Measurements from ENCODE around the gene TNN. TPM values are rescaled to one million over a fixed set of nuclear protein-coding genes. Genes with fewer than 3 reads are reported as not detected.

The TNN gene
- total RNA-seq, 1 experiment from 2014 or later = not detected

GRCh38 chr1:175073633-175074032 lies 6.0 kb downstream of the TNN start:
- no peaks in the 10 kb centered on the region for H3K36me3 ChIP-seq (ENCODE audit: control insufficient read depth, insufficient read depth, low read length)
- H3K4me1 ChIP-seq = no peaks in the 10 kb centered on the region
- no peak overlapping the region for H3K4me3 ChIP-seq (ENCODE audit: low read depth, low read length)
- CTCF ChIA-PET = no interaction called here
- Mint-ChIP-seq H3K36me3 (ENCODE audit: insufficient read depth, unreplicated experiment) (no peaks in the 10 kb centered on the region), H3K4me1 (ENCODE audit: low read depth, unreplicated experiment) (no peaks in the 10 kb centered on the region), H3K9me3 (ENCODE audit: unreplicated experiment) (no peaks in the 10 kb centered on the region), H3K27me3 (ENCODE audit: insufficient read depth, unreplicated experiment) (peaks cover 5% of the 10 kb centered on the region), H3K4me3 (ENCODE audit: unreplicated experiment) (no peak overlapping the region), H3K27ac (ENCODE audit: unreplicated experiment) (no peak overlapping the region)
- POLR2A ChIA-PET = no interaction called here
- no peaks in the 10 kb centered on the region for H3K9me3 ChIP-seq
- TF ChIP-seq, protein P1, sequence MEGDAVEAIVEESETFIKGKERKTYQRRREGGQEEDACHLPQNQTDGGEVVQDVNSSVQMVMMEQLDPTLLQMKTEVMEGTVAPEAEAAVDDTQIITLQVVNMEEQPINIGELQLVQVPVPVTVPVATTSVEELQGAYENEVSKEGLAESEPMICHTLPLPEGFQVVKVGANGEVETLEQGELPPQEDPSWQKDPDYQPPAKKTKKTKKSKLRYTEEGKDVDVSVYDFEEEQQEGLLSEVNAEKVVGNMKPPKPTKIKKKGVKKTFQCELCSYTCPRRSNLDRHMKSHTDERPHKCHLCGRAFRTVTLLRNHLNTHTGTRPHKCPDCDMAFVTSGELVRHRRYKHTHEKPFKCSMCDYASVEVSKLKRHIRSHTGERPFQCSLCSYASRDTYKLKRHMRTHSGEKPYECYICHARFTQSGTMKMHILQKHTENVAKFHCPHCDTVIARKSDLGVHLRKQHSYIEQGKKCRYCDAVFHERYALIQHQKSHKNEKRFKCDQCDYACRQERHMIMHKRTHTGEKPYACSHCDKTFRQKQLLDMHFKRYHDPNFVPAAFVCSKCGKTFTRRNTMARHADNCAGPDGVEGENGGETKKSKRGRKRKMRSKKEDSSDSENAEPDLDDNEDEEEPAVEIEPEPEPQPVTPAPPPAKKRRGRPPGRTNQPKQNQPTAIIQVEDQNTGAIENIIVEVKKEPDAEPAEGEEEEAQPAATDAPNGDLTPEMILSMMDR (IDR thresholded peaks at IDR 0.05; ENCODE audit: insufficient read depth in 1 of 2, low read depth in 1 of 2, low read length in 1 of 2, severe bottlenecking in 1 of 2, unreplicated experiment in 1 of 2) = no peak
- no peak for DNase-seq
- intact Hi-C loops (cut with micrococcal nuclease; ENCODE audit: unreplicated experiment) = loop anchor here (5.0 kb wide), 1 partner anchor 36 kb away; no protein-coding TSS in a partner anchor
- no TSS peak for BruUV-seq (replicated peaks)
- H3K27me3 ChIP-seq (replicated peaks; ENCODE audit: control insufficient read depth, insufficient read depth, low read length) = no peaks in the 10 kb centered on the region; the same call in none of the 2 replicates

- ChIA-PET CTCF (interaction anchor here (1.3 to 1.4 kb wide), 3 partner anchors 40 to 49 kb away, joined by 3 to 13 read pairs (median 6); no protein-coding TSS in a partner anchor), POLR2A (interaction anchor here (0.9 kb wide), 1 partner anchor 49 kb away, joined by 4 read pairs; no protein-coding TSS in a partner anchor)
- H3K36me3 Mint-ChIP-seq (ENCODE audit: insufficient read depth, unreplicated experiment) = no peaks in the 10 kb centered on the region
- no peaks in the 10 kb centered on the region for H3K9me3 ChIP-seq
- DNase-seq = peak in 1 of 2 experiments; percentile 43
- H3K4me1 Mint-ChIP-seq (ENCODE audit: low read depth, unreplicated experiment) = no peaks in the 10 kb centered on the region
- H3K4me3 Mint-ChIP-seq (ENCODE audit: unreplicated experiment) = no peak overlapping the region
- intact Hi-C loops (cut with micrococcal nuclease; ENCODE audit: unreplicated experiment) = loop anchor here (1.0 kb wide), 1 partner anchor 49 kb away; no protein-coding TSS in a partner anchor
- TF ChIP-seq, protein P1 (IDR thresholded peaks at IDR 0.05; ENCODE audit: insufficient read depth in 1 of 2, low read depth in 1 of 2, low read length in 1 of 2, severe bottlenecking in 1 of 2, unreplicated experiment in 1 of 2) = no peak
- BruUV-seq (replicated peaks) = no TSS peak
- H3K27ac Mint-ChIP-seq (ENCODE audit: unreplicated experiment) = no peak overlapping the region
- H3K4me3 ChIP-seq (ENCODE audit: low read depth, low read length) = no peak overlapping the region
- H3K9me3 Mint-ChIP-seq (ENCODE audit: unreplicated experiment) = no peaks in the 10 kb centered on the region
- H3K27me3 ChIP-seq (replicated peaks; ENCODE audit: control insufficient read depth, insufficient read depth, low read length) = no peaks in the 10 kb centered on the region
- H3K27me3 Mint-ChIP-seq (ENCODE audit: insufficient read depth, unreplicated experiment) = peaks cover 5% of the 10 kb centered on the region
- no peaks in the 10 kb centered on the region for H3K4me1 ChIP-seq
- no peaks in the 10 kb centered on the region for H3K36me3 ChIP-seq (ENCODE audit: control insufficient read depth, insufficient read depth, low read length)
Measured at GRCh38 chr1:175075572-175076568, 8.2 kb downstream of the TNN start.

- no peak overlapping the region for H3K4me3 Mint-ChIP-seq (ENCODE audit: unreplicated experiment)
- POLR2A ChIA-PET = no interaction called here
- no peak overlapping the region for H3K4me3 ChIP-seq (ENCODE audit: low read depth, low read length)
- CTCF ChIA-PET = interaction anchor here (1.4 kb wide), 1 partner anchor 48 kb away, joined by 4 read pairs; no protein-coding TSS in a partner anchor
- H3K36me3 ChIP-seq (ENCODE audit: control insufficient read depth, insufficient read depth, low read length) = no peaks in the 10 kb centered on the region
- H3K27ac Mint-ChIP-seq (ENCODE audit: unreplicated experiment) = no peak overlapping the region
- no peaks in the 10 kb centered on the region for H3K27me3 ChIP-seq (replicated peaks; ENCODE audit: control insufficient read depth, insufficient read depth, low read length)
- no peaks in the 10 kb centered on the region for H3K4me1 Mint-ChIP-seq (ENCODE audit: low read depth, unreplicated experiment)
- DNase-seq = no peak
- no peaks in the 10 kb centered on the region for H3K9me3 Mint-ChIP-seq (ENCODE audit: unreplicated experiment)
- intact Hi-C loops (cut with micrococcal nuclease; ENCODE audit: unreplicated experiment) = no loop called here
- BruUV-seq (replicated peaks) = no TSS peak
- no peaks in the 10 kb centered on the region for H3K9me3 ChIP-seq
- H3K36me3 Mint-ChIP-seq (ENCODE audit: insufficient read depth, unreplicated experiment) = no peaks in the 10 kb centered on the region
- TF ChIP-seq, protein P1 (IDR thresholded peaks at IDR 0.05; ENCODE audit: insufficient read depth in 1 of 2, low read depth in 1 of 2, low read length in 1 of 2, severe bottlenecking in 1 of 2, unreplicated experiment in 1 of 2) = no peak
- peaks cover 5% of the 10 kb centered on the region for H3K27me3 Mint-ChIP-seq (ENCODE audit: insufficient read depth, unreplicated experiment)
- H3K4me1 ChIP-seq = no peaks in the 10 kb centered on the region
Measured at GRCh38 chr1:175077356-175078030, 9.9 kb downstream of the TNN start.
